Uterus (tissue), 2 donors: ENCODE results near the gene TXNRD3.

Source experiments
- POLR2A ChIP-seq, 2 donors: fragments of 450-650 bp; IDR thresholded peaks; one replicate each; pipeline ENCODE4 v1.6.1; 2016; ENCODE audit warnings: antibody characterized with exemption in 2 of 2, mild to moderate bottlenecking in 1 of 2, moderate library complexity in 1 of 2
- TF ChIP-seq, protein P1 (sequence below), 4 experiments: fragments of 200-600 bp in 2 of 4; fragments of 450-650 bp in 2 of 4; sonication (generic) in 2 of 4; IDR thresholded peaks; one replicate each; pipeline ENCODE4 v1.5.1; 2016 to 2019; ENCODE audit warnings: antibody characterized with exemption in 4 of 4, mild to moderate bottlenecking in 2 of 4, moderate library complexity in 1 of 4

DNA sequence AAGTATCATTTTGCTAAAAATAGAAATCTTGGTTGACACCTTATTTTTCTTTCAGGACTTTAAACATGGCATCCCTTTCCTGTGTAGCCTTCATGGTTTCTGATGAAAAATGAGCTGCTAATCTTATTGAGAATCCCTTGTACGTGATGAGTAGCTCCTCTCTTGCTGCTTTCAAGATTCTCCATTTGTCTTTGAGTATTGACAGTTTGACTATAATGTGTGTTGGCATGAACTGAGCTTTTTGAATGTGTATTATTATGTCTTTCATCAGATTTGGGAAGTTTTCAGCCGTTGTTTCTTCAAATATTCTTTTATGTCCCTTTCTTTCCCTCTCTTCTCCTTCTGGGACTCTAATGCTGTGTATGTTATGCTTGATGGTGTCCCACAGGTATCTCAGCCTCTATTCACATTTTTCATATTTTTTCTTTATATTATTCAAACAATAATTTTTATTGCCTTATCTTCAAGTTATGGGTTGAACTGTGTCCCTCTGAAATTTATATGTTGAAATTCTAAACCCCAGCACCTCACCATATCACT is 92.1 kb downstream of the TXNRD3 start:
- no peak for TF ChIP-seq POLR2A (IDR thresholded peaks at IDR 0.05)
- TF ChIP-seq, protein P1, sequence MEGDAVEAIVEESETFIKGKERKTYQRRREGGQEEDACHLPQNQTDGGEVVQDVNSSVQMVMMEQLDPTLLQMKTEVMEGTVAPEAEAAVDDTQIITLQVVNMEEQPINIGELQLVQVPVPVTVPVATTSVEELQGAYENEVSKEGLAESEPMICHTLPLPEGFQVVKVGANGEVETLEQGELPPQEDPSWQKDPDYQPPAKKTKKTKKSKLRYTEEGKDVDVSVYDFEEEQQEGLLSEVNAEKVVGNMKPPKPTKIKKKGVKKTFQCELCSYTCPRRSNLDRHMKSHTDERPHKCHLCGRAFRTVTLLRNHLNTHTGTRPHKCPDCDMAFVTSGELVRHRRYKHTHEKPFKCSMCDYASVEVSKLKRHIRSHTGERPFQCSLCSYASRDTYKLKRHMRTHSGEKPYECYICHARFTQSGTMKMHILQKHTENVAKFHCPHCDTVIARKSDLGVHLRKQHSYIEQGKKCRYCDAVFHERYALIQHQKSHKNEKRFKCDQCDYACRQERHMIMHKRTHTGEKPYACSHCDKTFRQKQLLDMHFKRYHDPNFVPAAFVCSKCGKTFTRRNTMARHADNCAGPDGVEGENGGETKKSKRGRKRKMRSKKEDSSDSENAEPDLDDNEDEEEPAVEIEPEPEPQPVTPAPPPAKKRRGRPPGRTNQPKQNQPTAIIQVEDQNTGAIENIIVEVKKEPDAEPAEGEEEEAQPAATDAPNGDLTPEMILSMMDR (IDR thresholded peaks at IDR 0.05) = no peak
